GM21515 (cell line): ENCODE results near the gene TM9SF3.
"Not testable (repeated sequence)": the region's sequence is repeated elsewhere in the genome, so short reads cannot be mapped to it uniquely, and the experiment has no call there.

Experiments used
- ATAC-seq: cut with Tn5 transposase; IDR thresholded peaks from one replicate; pipeline ENCODE4 v1.9.1; 2021; ENCODE audit not compliant: unreplicated experiment

The TM9SF3 gene

GRCh38 chr10:96600337-96600736 is 13.5 kb upstream of the TM9SF3 start:
- ATAC-seq = no peak

DNA sequence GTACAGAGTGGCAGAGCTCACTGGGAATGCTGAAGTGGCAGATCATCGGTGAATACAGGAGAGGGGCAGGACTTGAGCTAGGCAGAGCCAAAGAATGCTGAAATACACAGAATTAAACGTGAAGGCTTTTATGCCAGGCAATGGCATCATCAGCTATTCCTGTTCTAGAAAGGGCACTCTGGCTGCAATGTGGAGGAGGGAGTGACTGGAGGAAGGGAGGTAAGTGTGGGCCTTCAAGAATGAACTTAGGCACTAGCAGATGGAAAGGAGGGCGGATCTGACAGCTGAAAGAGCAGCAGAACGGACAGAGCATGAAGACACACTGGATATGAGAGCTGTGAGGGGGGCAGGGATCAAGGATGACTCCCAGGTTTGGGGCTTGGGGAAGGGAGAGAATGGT is 12.0 kb upstream of the TM9SF3 start:
- no peak for ATAC-seq

DNA sequence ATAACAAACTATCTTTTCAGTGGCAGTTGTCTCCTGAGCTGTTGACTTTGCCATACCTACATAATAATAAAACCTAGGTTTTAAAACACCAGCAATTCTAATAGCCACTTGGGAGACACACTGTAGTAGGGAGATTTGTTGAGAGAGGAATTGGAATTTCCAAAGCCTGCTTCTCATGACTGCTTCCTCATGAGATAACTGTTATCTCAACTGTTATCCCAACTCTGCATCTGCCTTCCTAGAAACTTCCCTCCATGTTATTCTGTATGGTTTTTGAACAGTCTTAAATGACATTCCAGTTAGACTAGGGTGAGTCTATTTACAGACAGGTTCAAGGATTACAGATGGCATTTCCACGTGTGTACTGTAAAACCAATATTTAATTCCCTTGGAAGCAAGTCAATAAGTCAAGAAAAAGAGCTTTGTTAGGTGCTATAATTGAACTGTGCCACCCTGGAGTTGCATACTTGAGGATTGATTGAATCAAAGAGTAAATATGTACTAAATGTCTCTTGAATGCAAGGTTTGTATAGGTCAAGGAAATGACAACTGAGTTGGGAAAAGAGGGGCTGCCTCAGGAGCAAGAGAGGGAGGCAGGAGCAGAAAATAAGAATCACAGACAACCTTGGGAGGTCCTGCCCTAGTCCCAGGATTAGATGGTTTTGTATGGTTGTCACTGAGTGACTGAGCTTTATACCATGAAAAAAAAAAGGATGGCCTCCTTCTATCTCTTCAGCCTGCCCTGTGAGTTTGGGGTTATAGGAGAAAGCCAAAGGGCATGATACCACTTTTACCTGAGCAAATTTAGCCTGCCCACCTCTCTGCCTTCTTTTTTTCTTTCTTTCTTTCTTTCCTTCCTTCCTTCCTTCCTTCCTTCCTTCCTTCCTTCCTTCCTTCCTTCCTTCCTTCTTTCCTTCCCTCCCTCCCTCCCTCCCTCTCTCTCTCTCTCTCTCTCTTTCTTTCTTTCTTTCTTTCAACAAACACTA is 9.9 kb upstream of the TM9SF3 start:
- no peak for ATAC-seq

DNA sequence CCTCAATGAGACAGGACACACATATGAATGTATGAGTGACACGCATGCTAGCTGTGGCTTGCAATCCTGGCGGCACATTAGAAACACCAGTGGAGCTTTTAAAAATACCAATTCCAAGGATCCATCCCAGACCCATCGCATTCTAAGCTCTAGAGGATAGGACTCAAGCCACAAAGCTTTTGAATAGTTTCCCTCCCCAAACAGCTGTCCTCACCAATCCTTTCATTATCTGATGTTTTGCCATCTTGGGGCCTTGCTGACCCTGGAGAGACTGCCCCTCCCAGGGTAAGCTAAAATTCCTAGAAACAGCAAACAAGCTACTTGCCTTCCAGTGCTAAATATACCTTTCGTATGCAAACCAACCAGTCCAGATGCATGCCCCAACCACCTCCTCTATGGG is 8.9 kb upstream of the TM9SF3 start:
- no peak for ATAC-seq

- ATAC-seq = no peak
Observed at GRCh38 chr10:96591946-96592345, 5.1 kb upstream of the TM9SF3 start.

GRCh38 chr10:96588616-96589419 is 2.0 kb upstream of the TM9SF3 start:
- ATAC-seq = no peak

DNA sequence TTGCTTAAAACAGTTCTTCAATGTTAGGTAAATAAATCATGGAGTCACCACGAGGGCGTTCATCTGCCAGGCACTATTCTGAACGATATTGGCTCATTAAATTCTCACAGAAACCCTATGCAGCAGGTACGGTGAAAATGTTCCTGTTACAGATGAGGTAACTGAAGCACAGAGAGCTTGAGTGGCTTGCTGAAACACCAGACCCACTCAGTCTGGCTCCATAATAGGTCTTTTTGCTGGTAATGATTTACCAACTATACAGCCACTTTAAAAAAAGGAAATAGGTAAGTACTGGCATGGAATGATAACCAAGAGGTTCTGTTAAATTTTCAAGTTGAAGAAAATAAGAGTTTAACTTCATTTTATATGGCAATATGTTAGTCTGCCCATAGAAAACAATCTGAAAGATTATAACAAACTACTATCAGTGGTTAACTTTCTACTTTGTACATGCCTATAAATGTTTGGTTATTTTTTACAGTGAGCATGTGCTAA is 1.3 kb upstream of the TM9SF3 start:
- no peak for ATAC-seq

DNA sequence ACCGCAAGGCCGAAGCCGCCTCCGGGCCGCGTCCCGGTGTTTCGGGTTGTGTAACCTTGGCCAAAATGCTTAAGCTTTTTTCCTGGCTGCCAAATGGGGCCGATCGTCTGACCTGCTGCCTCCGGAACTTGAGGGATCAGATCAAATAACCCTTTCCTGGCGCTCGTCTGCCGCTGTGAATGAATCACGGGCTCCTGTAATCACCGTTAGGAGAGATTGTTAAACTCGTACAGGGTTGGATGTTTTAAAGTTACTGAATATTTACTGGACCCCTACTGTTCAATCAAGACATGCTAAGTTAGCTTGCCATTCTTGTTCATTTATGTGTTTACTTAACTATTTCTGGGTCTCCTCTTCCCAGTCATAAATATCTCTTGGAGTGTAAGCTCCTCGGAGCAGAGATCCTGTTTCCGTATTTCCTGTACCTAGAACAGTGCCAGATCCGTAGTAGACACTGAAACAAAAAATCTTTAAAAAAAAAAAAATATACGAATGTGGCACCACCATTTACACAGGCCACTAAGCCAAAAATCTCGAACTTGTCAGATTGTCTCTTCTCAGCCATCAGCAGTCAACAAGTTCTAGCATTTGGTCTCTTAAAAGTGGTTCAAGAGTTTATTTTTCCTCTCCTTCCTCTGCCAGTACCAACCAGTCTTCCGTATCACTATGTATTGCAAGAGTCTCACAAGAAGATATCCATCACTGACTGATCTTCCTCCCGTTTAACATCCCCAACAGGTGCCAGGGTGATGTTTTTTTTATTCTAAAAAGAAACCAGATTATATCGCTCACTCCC is 650 bp upstream of the TM9SF3 start:
- ATAC-seq = no peak

DNA sequence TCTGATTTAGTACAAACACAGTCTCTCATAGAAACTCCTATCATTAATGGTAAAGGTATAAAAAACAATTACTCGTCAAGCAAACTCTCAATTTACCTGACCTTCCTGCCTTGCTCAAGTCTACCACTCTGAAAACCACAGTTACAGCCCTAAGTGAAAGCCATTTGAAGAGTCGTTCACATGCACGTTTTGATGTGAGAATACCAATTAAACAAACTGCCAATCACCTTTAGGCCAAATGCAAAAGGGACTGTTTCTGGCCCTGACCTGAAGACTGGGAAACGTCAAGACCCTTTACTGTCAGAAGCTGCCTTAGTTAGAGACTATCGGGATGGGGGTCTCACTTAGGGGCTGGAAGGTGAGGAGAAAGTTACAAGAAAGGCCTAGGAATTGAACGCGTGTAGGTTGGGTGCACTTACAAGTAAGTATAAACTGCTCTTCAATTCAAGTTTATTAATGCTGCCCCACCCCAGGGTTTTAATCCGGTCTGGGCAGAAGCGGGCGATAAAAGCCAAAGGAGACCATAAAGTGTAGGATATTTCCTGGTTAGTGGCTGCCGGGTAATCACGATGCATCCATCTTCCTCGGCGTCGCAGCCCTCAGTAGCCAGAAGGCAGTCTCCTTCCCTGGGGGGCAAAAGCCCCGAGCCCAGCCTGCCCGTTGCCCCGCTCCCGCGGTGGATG is 935 bp downstream of the TM9SF3 start:
- no peak for ATAC-seq

- no peak for ATAC-seq
Observed at GRCh38 chr10:96584474-96584873, 2.3 kb downstream of the TM9SF3 start.

- no peak for ATAC-seq
Observed at GRCh38 chr10:96584035-96584434, 2.8 kb downstream of the TM9SF3 start.

DNA sequence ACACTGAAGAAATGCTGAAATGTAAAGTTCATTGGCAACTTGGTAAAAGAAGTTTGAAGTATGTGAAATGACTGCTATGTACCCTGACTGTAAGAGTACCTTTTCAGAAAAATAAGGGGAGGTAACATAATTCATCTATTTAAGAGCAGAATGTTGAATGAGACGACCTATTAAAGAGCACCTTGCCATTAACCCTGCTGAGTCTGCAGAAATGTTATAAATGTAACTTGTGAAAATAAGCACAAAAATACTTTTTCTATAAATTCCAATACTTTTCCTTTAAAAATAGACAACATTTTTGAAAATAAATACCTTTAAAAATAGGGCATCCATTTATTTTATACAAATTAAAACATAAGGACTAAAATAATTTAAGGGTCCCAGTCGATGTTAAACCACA is 7.7 kb downstream of the TM9SF3 start:
- no peak for ATAC-seq

GRCh38 chr10:96578633-96579032 is 8.2 kb downstream of the TM9SF3 start:
- ATAC-seq = no peak

DNA sequence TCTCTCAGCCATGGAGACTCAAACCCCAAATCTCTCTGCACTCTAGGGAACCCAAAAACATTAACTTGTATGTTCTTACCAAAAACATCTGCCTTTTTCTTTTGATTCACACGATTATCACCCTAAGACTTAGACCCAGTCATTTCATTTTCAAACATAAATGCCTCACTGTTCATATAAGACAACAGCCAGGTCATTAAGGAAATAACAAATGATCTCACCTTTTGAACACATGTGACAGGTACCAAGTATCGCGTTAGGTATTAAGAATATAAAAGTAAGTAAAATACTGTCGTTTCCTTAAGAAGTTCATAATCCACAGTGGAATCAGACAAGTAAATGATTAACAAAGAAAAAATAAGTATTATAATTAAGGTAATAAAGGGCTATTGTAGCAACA is 8.8 kb downstream of the TM9SF3 start:
- no peak for ATAC-seq

- ATAC-seq = no peak
Observed at GRCh38 chr10:96577069-96577468, 9.7 kb downstream of the TM9SF3 start.

DNA sequence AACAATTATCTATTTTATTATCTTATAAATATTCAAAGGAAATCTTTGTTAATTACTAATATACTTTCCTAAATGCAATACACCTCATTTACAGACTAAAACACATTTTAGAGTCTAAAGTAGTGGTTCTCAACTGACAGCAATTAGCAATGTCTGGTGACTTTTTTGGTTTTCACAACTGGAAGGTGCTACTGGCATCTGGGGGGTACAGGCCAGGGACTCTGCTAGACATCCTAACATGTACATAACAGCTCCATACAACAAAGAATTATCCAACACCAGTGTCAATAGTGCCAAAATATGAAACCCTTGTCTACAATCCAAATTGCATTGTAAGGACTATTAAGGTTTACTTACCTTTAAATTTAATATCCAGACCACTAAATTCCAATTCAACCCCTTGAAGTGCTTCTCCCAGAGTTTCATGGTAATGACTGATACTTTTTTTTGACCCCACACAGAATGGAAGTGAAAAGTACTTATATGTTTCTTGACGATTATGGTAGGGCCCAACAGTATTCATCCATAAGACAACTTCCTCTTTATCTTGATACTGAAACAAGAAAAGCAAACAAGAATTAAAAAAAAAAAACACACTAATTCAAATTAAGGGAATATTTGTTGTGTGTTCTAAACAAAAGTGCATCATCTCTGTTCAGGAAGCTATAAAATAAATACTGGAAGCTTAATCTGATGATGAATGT is 10.4 kb downstream of the TM9SF3 start:
- no peak for ATAC-seq

GRCh38 chr10:96574564-96574963 is 12.2 kb downstream of the TM9SF3 start:
- not testable (repeated sequence) for ATAC-seq

DNA sequence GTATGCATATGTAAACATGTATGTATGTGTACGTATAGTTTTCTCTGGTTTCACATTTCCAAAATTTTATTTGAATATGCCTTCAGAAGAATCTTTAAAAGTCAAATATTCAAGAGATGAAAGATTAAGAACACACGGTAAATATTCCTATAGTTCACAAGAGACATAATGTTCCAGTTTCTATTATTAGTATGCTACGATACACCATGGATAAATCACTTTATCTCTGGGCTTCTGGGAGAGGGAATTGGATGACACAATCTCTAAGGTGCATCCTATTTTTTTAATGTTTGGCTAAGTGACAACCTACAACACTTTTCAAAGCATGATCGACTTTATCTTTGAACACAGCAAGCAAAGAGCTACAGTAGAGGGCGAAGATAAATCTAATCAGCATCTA is 13.8 kb downstream of the TM9SF3 start:
- no peak for ATAC-seq

DNA sequence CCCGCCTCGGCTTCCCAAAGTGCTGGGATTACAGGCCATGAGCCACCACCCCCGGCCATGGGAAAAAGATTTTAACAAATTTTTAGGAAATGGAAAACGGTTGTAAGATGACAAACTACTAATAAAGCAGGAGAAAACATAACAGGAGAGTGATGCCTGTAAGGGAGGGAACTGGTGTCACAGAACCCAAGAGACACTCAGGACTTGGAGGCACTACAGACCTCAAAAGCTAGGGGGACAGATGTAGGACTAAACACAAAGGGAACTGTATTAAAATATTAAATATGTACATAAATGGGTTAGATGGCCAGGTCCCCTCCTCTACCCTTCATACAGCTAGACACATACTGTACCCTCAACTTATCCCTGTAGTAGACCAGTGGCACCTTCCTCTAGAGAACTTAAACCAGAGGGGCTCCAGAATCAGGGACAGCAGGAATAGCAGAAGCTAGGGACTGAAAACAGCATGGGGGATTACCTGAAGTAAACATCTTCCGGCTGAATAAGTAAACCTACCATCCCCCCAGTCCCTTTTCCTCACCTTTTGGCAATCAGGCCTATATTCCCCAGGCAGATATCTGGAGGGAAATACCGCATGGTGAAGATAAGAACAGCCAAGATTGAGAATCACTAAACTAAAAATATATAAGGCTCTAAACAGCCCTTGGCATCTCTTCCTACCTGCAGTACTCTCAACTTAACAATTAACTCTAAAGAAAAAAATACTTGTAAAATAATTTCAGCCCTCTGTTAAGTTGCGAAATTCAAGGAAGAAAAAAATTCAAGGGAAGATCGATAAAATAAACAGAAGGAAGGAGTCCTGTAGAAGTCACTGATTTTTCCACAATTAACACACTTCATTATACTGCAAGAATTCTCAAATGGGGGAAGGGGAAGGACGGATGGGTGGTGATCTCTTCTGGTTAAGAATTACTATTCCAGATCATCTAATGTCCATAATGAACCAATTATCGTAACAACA is 15.5 kb downstream of the TM9SF3 start:
- ATAC-seq = no peak
